Measurements from ENCODE around the gene ZNF593. TPM values are rescaled to one million over a fixed set of nuclear protein-coding genes. Genes with fewer than 3 reads are reported as not detected.

Gene ZNF593
- polyA plus RNA-seq, 1 donor (not counting 4 experiments of a cell fraction or from before 2014, with no cell fraction given): 26.0 TPM

- TF ChIP-seq CTCF (optimal IDR thresholded peaks at IDR 0.05 in 1 of 3, IDR thresholded peaks at IDR 0.05 in 1 of 3, conservative IDR thresholded peaks at IDR 0.05 in 1 of 3; ENCODE audit: extremely low read depth in 1 of 3, insufficient read depth in 2 of 3, low read length in 3 of 3): no peak
- TF ChIP-seq EZH2 (IDR thresholded peaks at IDR 0.05; ENCODE audit: low read length): no peak
- dilution Hi-C loops (cut with MboI; ENCODE audit: extremely low pct_ligation_motif_present, low sequenced_read_pairs): no loop called here
- H4K20me1 ChIP-seq (ENCODE audit: control insufficient read depth, extremely low read depth, insufficient read depth, low read length): no peaks in the 10 kb centered on the region
- H3K27ac ChIP-seq (ENCODE audit: control insufficient read depth, insufficient read depth, low read length): no peak overlapping the region
- no peak for DNase-seq (ENCODE audit: low read depth, low spot score)
- H3K4me3 ChIP-seq (ENCODE audit: control insufficient read depth in 2 of 3, extremely low read depth in 1 of 3, insufficient read depth in 2 of 3, low read depth in 1 of 3, low read length in 3 of 3): peak overlapping the region in 1 of 3 experiments; percentile 48
- FAIRE-seq: peak; percentile 44
- peaks cover 7% of the 10 kb centered on the region for H3K4me1 ChIP-seq (ENCODE audit: control insufficient read depth, extremely low read depth, insufficient read depth, low read length)
- H3K9ac ChIP-seq (ENCODE audit: control insufficient read depth, extremely low read depth, insufficient read depth, low read length): no peak overlapping the region
- H3K79me2 ChIP-seq (ENCODE audit: control insufficient read depth, insufficient read depth, low read length): peaks cover 3% of the 10 kb centered on the region
- H3K4me2 ChIP-seq (ENCODE audit: control insufficient read depth, extremely low read depth, insufficient read depth, low read depth, low read length): peak overlapping the region; percentile 70
- H3K9me1 ChIP-seq (ENCODE audit: control insufficient read depth, extremely low read depth, insufficient read depth, low read length): no peaks in the 10 kb centered on the region
- peak overlapping the region; percentile 53 for H2AFZ ChIP-seq (ENCODE audit: control insufficient read depth, low read length)
- peaks cover 13% of the 10 kb centered on the region for H3K27me3 ChIP-seq (ENCODE audit: control insufficient read depth, extremely low read depth, insufficient read depth, low read length)
- H3K36me3 ChIP-seq (ENCODE audit: control insufficient read depth in 2 of 2, extremely low read depth in 1 of 2, insufficient read depth in 2 of 2, low read length in 2 of 2): no peaks in the 10 kb centered on the region
- no peaks in the 10 kb centered on the region for H3K9me3 ChIP-seq (ENCODE audit: control insufficient read depth, low read depth, low read length)
Observed at GRCh38 chr1:26164861-26165842, 4.6 kb upstream of the ZNF593 start.

- FAIRE-seq (no peak), DNase-seq (ENCODE audit: low read depth, low spot score) (no peak)
- Histone ChIP-seq H3K9me1 (ENCODE audit: control insufficient read depth, extremely low read depth, insufficient read depth, low read length) (no peaks in the 10 kb centered on the region), H3K9me3 (ENCODE audit: control insufficient read depth, low read depth, low read length) (no peaks in the 10 kb centered on the region), H3K27me3 (ENCODE audit: control insufficient read depth, extremely low read depth, insufficient read depth, low read length) (peaks cover 8% of the 10 kb centered on the region), H3K9ac (ENCODE audit: control insufficient read depth, extremely low read depth, insufficient read depth, low read length) (no peak overlapping the region), H4K20me1 (ENCODE audit: control insufficient read depth, extremely low read depth, insufficient read depth, low read length) (no peaks in the 10 kb centered on the region), H2AFZ (ENCODE audit: control insufficient read depth, low read length) (no peak overlapping the region), H3K27ac (ENCODE audit: control insufficient read depth, insufficient read depth, low read length) (no peak overlapping the region), H3K4me2 (ENCODE audit: control insufficient read depth, extremely low read depth, insufficient read depth, low read depth, low read length) (no peak overlapping the region), H3K79me2 (ENCODE audit: control insufficient read depth, insufficient read depth, low read length) (peaks cover 17% of the 10 kb centered on the region), H3K36me3 (ENCODE audit: control insufficient read depth in 2 of 2, extremely low read depth in 1 of 2, insufficient read depth in 2 of 2, low read length in 2 of 2) (peaks cover 0 to 8% of the 10 kb centered on the region in 2 experiments), H3K4me1 (ENCODE audit: control insufficient read depth, extremely low read depth, insufficient read depth, low read length) (peaks cover 13% of the 10 kb centered on the region), H3K4me3 (ENCODE audit: control insufficient read depth in 2 of 3, extremely low read depth in 1 of 3, insufficient read depth in 2 of 3, low read depth in 1 of 3, low read length in 3 of 3) (no peak overlapping the region)
- TF ChIP-seq CTCF (optimal IDR thresholded peaks at IDR 0.05 in 1 of 3, IDR thresholded peaks at IDR 0.05 in 1 of 3, conservative IDR thresholded peaks at IDR 0.05 in 1 of 3; ENCODE audit: extremely low read depth in 1 of 3, insufficient read depth in 2 of 3, low read length in 3 of 3) (no peak), EZH2 (IDR thresholded peaks at IDR 0.05; ENCODE audit: low read length) (no peak)
- dilution Hi-C loops (cut with MboI; ENCODE audit: extremely low pct_ligation_motif_present, low sequenced_read_pairs): no loop called here
Observed at GRCh38 chr1:26166719-26167281, 2.9 kb upstream of the ZNF593 start.

All from keratinocyte (primary cell).